Nucleus accumbens (tissue), 56 donors: ENCODE results near the gene RGMB.

Experiments used
- DNase-seq, 56 donors: peaks; one replicate each; lab custom pipeline; 2025; lab: John Stamatoyannopoulos, UW

The RGMB gene

GRCh38 chr5:98767581-98767980 is 5.9 kb upstream of the RGMB start:
- peak in 1 of 56 donors; percentile 2 for DNase-seq

- peak in 47 of 56 donors; percentile 3 to 77 (median 44) for DNase-seq
Measured at GRCh38 chr5:98768160-98768959, 5.1 kb upstream of the RGMB start.

- peak in 7 of 56 donors; percentile 35 to 75 (median 56) for DNase-seq
Measured at GRCh38 chr5:98768960-98769209, 4.6 kb upstream of the RGMB start.

GRCh38 chr5:98769210-98769958 is 4.1 kb upstream of the RGMB start:
- peak in 40 of 56 donors; percentile 7 to 72 (median 51) for DNase-seq

- peak in 25 of 56 donors; percentile 30 to 73 (median 53) for DNase-seq
Measured at GRCh38 chr5:98769959-98770208, 3.6 kb upstream of the RGMB start.

GRCh38 chr5:98770209-98770910 is 3.1 kb upstream of the RGMB start:
- DNase-seq, result peak in 42 of 56 donors; percentile 7 to 80 (median 51)

- peak in 1 of 56 donors; percentile 67 for DNase-seq
Measured at GRCh38 chr5:98770911-98771322, 2.5 kb upstream of the RGMB start.

GRCh38 chr5:98771382-98772109 is 1.9 kb upstream of the RGMB start:
- DNase-seq, result peak in 39 of 56 donors; percentile 3 to 78 (median 35)

GRCh38 chr5:98772415-98773213 is 849 bp upstream of the RGMB start:
- DNase-seq, result peak in 32 of 56 donors; percentile 8 to 88 (median 68)

GRCh38 chr5:98773214-98773463 is 324 bp upstream of the RGMB start:
- DNase-seq, result peak in 2 of 56 donors; percentile 73 to 82

- DNase-seq, result peak in 40 of 56 donors; percentile 15 to 78 (median 52)
Measured at GRCh38 chr5:98774192-98775033, 950 bp downstream of the RGMB start.

- DNase-seq, result no peak
Measured at GRCh38 chr5:98775246-98776065, 2.0 kb downstream of the RGMB start.

GRCh38 chr5:98776066-98776705 is 2.7 kb downstream of the RGMB start:
- no peak for DNase-seq

- DNase-seq, result no peak
Measured at GRCh38 chr5:98777295-98777694, 3.8 kb downstream of the RGMB start.

- no peak for DNase-seq
Measured at GRCh38 chr5:98779264-98779877, 5.9 kb downstream of the RGMB start.

GRCh38 chr5:98780390-98780789 is 6.9 kb downstream of the RGMB start:
- DNase-seq, result no peak

GRCh38 chr5:98781520-98781919 is 8.1 kb downstream of the RGMB start:
- no peak for DNase-seq
